DMS114 treated with DMSO at 0.1 percent for 48 hours (cell line): ENCODE measurements around the gene GLG1.
"Not testable (repeated sequence)": the region's sequence is repeated elsewhere in the genome, so short reads cannot be mapped to it uniquely, and the experiment has no call there.

Source experiments
- DNase-seq: peaks from one replicate; lab custom pipeline; 2025; ENCODE audit not compliant: unreplicated experiment; lab: John Stamatoyannopoulos, UW

GLG1 gene

DNA sequence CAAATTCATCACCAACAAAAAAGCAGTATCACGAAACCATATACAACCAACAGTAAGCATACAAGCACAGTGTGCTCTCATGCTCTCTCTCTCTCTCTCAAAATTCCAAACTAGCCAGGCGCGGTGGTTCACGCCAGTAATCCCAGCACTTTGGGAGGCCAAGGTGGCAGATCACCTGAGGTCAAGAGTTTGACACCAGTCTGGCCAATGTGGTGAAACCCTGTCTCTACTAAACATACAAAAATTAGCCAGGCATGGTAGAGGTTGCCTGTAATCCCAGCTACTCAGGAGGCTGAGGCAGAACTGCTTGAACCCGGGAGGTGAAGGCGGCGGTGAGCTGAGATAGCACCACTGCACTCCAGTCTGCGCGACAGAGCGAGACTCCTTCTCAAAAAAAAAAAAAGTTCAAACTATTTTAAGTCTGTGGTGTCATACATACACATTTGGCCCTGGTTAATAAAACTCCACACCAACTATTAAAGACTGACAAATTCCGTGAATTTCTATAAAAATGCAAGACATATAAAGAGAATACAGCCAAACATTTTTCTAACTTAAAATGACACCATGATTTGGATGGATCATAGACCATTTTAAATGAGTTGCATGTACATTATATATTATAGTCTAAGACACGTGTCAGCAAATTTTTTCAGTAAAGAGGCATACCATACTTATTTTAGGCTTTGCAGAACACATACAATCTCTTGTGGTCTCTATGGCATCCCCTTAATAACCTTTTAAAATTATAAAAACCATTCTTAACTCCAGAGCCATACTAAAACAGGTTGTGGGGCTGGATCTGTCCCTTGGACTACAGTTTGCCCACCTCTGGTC, 30.9 kb downstream of the GLG1 start:
- no peak for DNase-seq

DNA sequence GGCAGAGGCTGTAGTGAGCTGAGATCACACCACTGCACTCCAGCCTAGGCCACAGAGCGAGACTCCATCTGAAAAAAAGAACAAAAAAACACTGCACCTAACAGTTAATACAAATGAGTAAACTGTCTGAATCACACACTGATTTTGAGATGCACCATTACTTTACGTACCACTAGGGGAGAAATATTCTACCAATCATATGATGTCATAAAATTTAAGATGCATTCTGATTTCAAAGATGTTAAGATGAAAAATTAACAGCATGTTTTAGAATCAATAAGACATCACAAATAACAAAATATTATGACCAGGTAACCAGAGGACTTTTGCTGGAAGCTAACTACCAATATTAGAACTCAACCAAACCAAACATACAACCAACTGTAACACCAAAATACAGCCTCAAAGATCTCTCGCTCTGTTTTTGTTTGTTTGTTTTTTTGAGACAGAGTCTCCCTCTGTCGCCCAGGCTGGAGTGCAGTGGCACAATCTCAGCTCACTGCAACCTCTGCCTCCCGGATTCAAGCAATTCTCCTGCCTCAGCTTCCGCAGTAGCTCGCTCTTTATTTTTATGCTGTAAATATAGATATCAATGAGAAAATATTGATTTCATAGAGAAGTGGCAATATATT, 31.6 kb downstream of the GLG1 start:
- no peak for DNase-seq

DNA sequence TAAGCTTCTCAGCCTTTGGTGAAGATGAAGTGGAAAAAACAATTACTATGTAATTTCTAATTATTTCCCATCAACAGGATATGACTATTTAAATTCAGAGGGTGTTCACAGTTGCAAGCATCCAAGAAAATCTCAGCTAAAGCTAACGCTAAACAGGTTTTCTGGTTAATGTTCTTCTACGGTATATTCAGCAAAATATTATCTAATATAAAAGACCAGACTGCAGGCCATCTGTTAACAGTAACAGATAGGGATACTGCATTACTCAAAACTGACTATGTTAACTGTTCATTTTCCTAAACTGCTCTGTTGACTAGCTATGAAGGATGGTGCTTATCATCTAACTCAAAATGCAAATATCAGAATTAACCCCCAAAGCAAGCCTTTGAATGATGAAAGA, 32.8 kb downstream of the GLG1 start:
- no peak for DNase-seq

DNA sequence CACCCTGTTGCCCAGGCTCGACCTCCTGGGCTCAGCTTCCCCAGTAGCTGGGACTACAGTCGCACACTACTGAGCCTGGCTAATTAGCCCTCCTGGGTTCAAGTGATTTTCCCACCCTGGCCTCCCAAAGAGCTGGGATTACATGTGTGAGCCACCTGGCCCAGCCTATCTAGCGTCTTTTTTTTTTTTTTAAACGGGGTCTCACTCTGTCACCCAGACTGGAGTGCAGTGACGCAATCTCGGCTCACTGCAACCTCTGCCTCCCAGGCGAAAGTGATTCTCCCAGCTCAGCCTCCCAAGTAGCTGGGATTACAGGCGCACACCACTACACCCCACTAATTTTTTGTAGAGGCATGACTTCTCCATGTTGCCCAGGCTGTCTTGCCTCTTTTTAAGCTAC, 33.3 kb downstream of the GLG1 start:
- DNase-seq, result no peak

DNA sequence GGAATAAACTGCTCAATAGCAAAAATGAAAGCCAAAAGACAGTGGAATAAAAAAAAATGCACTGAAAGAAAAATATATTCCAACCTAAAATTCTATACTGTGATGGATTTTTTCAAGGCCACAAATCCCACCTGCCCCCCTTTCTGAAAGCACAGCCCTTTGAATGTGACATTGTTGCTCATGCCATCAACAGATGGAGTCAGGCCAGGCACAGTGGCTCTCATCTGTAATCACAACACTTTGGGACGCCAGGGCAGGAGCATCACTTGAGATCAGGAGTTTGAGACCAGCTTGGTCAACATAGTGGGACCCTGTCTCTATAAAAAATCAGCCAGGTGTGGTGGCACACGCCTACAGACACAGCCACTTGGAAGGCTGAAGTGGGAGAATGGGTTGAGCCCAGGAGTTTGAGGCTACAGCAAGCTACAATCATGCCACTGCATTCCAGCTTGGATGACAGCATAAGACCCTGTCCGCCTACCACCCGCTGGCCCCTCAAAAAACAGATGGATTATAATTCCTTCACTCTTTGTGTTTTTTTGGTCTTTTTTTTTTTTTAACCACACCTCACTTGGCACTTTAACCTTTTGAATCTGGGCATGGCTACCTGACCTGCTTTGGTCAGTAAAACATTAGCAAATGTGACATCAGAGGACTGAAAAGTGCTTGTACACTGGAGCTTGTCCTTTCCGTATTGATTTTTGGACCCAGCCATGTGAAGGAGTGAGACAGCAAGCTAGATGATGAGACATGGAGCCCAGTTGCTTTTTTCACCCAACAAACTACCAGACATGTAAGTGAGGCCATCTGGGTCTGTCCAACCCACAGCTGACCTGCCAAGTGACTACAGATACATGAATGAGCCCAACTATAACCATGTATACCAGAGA, 36.3 kb downstream of the GLG1 start:
- no peak for DNase-seq

DNA sequence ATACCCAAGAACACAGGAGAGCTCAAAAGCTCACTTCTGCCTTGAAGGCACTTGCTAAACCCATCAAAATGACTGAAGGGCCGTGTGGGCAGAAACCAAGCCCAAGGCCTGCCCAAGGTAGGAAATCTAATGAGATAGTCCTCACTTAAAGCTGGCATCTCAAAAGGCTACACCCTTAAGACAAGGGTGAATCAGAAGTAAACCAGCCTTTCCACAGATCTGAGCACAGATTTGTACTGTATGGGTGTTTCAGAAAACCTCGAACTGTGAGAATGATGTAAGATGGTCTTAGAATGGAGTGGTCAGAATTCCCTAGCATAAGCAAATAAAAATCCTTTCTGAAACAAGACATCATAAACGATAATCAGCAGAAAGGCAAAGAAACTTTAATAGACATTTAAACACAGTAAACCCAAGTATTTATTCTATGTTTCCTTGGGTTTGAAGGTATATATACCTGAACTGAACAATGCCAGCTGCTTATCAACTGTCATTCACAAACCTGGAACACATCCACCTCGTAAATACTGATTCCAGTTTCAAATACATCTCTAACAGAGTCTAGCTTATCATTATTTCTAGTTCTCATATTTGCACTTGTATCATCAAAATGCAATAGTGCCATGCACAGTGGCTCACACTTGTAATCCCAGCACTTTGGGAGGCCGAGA, 37.8 kb downstream of the GLG1 start:
- DNase-seq, result no peak

DNA sequence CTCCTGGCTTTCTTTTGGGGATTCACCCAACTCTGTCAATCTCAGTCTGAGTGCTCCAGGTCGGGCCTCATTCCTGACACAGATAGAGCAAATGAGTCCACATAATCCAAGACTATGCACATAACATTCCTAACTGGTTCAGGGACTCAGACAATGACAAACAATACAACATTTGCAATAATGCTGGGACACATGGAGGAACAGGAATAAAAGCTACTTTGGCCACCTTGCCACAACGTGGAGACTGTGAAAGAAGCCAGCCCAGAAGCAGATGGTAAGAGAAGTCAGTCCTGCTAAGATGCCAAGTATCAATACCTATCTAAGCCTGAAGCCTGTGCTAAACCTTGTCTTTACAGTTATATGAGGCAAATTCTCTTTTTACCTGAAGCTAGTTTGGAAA, 39.0 kb downstream of the GLG1 start:
- DNase-seq, result no peak

DNA sequence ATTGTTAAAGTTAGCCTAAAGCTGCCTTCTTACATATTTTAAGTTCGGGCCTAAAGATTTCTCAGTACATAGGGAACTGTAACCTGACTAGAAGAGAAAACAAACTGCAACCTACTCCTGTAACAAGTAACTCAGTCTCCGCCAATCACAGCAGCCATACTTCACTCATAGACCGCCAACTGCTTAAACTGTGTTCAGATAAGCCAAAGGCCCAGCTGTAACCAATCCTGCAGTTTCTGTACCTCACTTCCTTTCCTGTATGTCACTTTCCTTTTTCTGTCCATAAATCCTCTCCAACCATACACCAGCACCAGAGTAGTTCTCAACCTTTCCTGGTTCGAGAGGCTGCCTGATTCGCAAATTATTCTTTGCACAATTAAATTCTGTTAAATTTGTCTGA, 41.5 kb downstream of the GLG1 start:
- DNase-seq, result no peak

DNA sequence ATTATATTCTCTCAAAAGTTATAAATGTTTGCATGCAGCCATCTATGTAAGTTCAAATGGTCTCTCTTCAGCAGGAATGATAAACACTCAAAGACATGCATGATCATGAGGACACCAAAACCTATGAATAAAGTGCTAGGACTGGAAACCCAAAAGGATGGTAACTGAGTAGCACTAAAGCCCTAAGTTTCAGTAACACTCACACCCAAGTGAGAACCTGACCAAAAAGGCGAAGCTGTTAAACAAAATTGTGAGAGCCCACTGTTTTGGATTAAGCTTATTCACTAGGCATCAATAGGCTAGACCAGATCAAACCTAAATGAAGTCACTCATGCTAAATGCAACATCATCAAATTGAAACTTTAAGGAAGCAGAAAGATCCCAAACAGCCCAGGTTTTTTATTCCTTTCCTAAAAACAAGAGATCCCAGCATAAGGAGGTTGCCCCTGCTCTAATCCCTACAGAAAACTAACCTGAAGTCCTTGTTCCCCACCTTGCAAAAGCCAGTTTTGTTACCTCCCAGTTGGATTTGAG, 42.4 kb downstream of the GLG1 start:
- no peak for DNase-seq

DNA sequence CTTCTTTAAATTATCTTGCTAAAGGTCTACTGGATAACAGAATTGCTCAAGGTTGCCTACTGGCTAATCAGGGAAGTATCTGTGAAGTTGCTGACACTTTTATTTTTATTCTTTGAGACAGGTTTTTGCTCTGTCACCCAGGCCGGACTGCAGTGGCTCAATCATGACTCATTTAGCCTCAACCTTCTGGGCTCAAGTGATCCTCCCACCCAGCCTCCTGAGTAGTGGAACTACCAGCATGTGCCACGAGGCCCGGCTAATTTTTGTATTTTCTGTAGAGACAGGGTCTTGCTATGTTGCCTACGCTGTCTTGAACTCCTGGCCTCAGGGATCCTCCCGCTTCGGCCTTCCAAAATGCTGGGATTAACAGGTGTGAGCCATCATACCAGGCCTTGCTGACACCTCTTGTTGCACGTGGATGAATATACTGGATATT, 43.1 kb downstream of the GLG1 start:
- DNase-seq, result no peak

DNA sequence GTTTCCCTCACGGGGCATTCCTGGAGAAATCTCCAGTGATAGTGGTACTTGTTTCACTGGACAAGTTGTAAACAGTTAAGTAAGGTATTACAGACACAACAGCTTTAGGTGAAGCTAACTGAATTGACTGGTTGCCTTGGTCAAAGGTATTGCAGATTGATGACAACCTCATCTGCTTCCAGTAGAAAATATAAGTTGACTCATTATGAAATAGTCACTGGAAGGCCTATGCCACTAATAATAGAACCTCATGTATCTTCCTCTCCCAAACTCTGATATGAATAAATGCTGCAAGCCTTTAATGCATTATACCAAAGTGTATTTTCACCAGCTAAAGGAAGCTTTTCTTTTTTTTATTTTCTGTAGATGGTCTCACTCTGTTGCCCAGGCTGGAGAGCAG, 44.8 kb downstream of the GLG1 start:
- no peak for DNase-seq

DNA sequence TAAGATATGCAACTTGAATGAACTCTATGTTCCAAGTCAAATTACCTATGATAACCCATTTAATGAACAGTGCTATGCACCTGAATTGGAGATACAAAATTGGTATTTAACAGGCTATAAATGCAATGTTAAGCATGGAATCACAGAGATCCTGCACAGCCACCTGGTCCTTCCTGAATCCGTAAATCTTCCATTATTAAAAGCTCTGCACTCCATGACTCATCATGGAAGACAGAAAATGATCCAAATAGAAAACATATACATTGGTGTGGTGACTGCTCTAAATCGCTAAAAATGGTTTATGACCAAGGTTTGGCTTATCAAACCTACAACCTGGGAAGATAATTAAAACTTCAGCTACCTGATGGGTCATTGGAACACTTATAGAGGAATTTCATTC, 45.3 kb downstream of the GLG1 start:
- no peak for DNase-seq

DNA sequence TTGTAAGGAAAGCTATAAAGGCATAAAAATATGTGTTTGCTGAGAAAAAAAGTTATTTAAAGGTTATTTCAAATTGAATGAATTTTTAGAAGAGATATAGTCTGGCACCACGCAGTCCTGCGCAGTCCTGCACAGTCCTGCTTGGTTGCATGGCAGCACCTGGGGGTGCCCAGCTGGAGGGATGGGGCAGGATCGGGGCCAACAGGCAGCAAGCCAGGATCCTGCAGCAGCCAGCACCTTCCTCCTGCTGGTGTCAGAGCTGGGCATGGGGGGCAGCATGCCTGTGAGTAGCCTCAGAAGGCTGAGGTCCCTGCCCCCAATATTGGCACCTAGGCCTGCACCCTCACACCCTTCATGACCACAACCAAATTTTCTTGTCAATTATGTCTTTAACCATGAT, 46.0 kb downstream of the GLG1 start:
- no peak for DNase-seq

DNA sequence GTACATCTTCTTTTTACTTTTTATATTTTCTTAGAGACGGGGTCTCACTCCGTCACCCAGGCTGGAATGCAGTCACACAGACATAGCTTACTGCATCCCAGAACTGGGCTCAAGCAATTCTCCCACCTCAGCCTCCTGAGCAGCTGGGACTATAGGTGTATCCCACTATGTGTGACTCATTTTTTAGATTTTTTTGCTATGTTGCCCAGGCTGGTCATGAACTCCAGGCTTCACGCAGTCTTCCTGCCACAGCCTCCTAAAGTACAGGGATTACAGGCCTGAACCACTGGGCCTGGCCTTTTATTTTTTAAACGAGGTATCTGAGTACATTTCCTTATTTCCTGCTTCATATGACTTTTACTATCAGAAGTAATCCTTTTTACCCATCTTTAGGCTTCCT, 48.0 kb downstream of the GLG1 start:
- no peak for DNase-seq

DNA sequence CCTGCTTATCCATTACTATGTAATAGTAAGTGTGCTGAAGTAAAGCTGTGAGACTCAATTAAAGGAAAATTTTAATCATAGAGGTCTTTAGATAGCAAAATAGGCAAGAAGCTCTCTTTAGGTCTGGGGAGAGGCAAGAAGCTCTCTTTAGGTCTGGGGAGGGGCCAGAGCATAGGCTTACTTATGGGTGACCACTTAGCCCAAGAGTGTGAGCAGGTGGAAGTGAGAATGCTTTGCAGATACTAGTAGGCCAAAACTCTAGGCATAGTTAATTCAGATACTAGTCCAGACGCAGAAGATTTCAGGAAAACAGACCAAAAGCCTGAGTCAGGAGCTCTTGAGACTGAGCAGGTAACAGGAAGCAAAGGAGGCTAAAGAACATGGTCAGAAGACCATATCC, 49.6 kb downstream of the GLG1 start:
- no peak for DNase-seq

DNA sequence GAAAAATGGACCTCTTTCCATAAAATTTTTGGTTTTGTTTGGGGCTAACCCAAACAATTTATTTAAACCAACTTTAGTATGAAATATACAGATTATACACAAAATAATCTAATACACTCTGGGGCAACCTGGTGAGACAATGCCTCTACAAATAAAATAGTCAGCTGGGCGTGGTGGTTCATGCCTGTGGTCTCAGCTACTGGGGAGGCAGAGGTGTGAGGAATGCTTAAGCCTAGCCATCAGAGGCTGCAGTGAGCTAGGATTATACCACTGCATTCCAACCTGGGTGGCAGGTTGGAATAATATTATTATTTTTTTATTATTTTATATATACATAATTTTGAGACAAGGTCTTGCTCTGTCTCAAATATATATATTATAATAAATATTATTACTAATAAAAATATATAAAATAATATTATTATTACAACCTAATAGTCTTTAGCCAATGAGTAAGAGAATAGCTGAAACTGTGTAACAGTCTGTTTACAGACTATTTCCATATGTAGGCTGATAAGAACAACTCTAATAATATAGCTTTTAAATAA, 50.5 kb downstream of the GLG1 start:
- DNase-seq, result no peak

DNA sequence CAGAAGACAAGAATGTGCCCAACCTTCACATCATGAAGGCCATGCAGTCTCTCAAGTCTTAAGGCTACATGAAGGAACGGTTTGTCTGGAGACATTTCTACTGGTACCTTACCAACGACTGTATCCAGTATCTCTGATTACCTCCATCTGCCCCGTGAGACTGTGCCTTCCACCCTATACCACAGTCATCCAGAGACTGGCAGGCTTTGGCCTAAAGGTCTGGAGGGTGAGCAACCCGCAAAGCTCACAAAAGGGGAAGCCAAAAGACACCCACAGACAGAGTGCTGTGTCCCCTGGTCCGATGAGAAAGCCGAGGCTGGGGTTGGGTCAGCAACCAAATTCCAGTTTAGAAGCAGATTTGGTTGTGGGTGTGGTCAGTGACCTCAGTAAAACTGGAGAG, 54.6 kb downstream of the GLG1 start:
- DNase-seq, result not testable (repeated sequence)

DNA sequence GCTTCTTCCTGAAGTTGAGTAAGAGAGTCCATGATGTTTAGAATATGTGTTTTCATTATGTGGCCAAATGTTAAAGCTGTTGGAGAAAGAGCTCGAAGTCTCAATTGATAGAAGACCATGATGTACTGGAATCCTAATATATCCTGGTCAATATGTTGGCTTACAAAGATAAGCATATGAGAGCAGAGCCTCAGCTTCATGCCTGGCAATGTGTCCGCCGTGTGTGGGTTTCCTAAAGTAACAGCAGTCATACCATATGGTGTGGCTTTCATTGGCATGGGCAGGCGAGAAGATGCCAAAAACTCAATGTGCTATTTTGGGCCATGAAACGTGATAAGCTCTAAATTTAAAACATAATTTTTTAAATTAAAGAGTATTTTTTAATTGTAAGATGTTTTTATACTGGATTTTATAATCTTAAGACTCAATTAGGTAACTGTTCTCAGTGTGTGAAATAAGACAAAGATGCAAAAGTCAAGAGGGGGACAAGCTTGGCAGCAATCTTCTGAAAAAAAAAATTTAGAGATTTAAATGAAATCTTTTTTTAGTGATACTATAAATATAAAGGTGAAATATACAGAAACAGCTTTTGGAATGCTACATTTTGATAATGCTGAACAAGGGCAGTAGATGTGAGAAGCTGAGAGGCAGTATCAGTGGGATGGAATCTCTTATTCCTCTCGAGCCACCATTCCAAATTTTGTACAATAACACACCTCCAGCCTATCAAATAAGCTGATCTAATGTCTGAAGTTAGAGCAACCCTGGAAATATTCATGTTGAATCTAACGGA, 56.5 kb downstream of the GLG1 start:
- not testable (repeated sequence) for DNase-seq

DNA sequence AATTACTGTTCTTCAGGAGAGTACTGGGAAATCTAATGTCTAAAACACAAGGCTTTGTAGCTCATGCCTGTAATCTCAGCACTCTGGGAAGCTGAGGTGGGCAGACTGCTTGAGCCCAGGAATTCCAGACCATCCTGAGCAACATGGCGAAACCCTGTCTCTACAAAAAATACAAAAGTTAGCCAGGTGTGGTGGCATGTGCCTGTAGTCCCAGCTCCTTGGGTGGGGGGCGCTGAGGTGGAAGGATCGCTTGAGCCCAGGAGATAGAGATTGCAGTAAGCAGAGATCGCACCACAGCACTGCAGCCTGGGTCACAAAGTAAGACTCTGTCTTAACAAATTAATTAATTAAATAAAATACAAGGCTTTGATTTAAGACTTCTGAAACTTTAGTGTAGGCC, 60.8 kb downstream of the GLG1 start:
- DNase-seq, result not testable (repeated sequence)
